ENCODE measurements around the gene USP47.

Gene USP47

GRCh38 chr11:11841723-11842420, at the start of gene USP47:
USP47 (plus strand) TSS chr11:11841972; CDS start chr11:11842186, 214 bp downstream.
- peak; percentile 74 for DNase-seq

GRCh38 chr11:11793073-11793472, 48.7 kb upstream of the USP47 start:
- DNase-seq = no peak

- peak; percentile 48 for DNase-seq
Observed at GRCh38 chr11:11798586-11799438, 43.0 kb upstream of the USP47 start.

- DNase-seq = no peak
Observed at GRCh38 chr11:11805228-11805627, 36.5 kb upstream of the USP47 start.

GRCh38 chr11:11806074-11806473, 35.7 kb upstream of the USP47 start:
- DNase-seq = no peak

GRCh38 chr11:11806586-11806985, 35.2 kb upstream of the USP47 start:
- DNase-seq = no peak

- DNase-seq = no peak
Observed at GRCh38 chr11:11807811-11808782, 33.7 kb upstream of the USP47 start.

GRCh38 chr11:11808992-11809615, 32.7 kb upstream of the USP47 start:
- no peak for DNase-seq

- no peak for DNase-seq
Observed at GRCh38 chr11:11810764-11811726, 30.7 kb upstream of the USP47 start.

GRCh38 chr11:11813288-11813962, 28.3 kb upstream of the USP47 start:
- DNase-seq = no peak

- DNase-seq = no peak
Observed at GRCh38 chr11:11814614-11815452, 26.9 kb upstream of the USP47 start.

GRCh38 chr11:11816511-11817314, 25.1 kb upstream of the USP47 start:
- no peak for DNase-seq

GRCh38 chr11:11817957-11818356, 23.8 kb upstream of the USP47 start:
- no peak for DNase-seq

GRCh38 chr11:11818529-11819121, 23.1 kb upstream of the USP47 start:
- no peak for DNase-seq

- DNase-seq = no peak
Observed at GRCh38 chr11:11821899-11822298, 19.9 kb upstream of the USP47 start.

- DNase-seq = no peak
Observed at GRCh38 chr11:11822946-11823345, 18.8 kb upstream of the USP47 start.

- no peak for DNase-seq
Observed at GRCh38 chr11:11826260-11826659, 15.5 kb upstream of the USP47 start.

GRCh38 chr11:11827272-11827671, 14.5 kb upstream of the USP47 start:
- no peak for DNase-seq
